Glomerular visceral epithelial cell (primary cell): ENCODE measurements around the gene DDA1.
A peak's percentile ranks its signal among the peaks of the same experiment; 100 is the strongest.
"Not testable (repeated sequence)": the region's sequence is repeated elsewhere in the genome, so short reads cannot be mapped to it uniquely, and the experiment has no call there.

Source experiments
- DNase-seq: peaks from one replicate; pipeline ENCODE4 v3.0.0-alpha.2; 2016; ENCODE audit errors: extremely low spot score

Gene DDA1

DNA sequence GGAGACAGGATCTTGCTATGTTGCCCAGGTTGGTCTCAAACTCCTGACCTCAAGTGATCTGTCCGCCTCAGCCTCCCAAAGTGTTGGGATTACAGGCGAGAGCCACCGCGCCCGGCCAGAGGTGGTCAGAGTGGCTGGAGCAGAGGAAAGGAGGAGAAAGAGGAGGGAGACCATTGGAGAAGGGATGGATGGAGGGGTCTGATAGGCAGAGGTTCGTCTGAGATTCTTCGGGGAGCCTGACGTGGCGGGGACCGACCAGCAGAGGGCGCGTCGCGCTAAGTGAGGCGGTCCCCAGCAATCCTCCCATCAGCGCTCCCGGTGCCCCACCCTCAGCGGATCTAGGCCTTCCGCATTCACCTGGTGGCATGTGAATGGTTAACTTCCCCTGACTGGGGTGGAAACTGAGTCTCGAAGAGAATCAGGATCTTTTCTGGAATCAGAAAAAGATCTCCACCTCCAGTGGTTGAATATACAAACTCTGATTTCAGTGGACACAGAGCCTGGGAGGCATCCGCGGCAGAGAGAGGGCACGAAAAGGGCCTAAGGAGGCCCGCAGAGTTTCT, 36.8 kb downstream of the DDA1 start:
- DNase-seq = peak; percentile 74

DNA sequence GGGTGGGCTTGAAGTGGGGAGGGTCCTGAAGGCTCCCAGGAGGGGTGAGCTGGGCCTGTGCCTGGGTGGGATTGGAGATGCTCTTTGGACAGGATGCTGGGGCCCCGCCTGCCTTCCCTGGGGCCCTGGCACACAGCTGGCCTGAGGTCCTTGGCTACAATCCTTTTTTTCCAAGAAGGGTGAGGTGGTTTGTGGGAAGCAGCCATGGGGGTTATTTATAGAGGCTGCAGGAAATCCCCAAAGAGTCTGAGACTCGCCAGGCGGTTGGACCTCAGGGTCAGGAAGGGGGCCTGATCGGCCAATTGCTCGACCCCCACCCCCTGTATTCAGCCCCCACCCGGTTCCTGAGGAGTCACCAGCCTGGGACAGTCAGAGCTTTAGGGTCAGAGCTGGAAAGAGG, 38.0 kb downstream of the DDA1 start:
- peak; percentile 23 for DNase-seq

DNA sequence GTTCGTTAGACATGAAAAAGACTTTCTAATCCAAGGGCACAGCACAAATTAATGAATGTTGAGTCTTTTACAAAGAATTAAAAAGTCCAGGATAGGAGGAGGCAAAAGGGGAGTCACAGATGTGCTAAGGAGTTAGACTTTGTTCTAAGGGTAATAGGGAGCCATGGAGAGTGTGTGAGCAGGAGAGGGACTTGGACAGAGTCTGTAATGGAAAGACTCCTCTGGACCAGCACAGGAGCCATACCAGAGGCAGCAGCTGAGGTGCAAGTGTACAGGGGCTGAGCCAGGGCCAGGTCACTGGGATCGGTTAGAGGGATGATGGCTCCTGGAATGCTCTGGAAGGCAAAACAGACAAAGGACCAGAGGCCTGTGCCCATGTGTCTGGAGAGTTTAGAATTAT, 38.5 kb downstream of the DDA1 start:
- DNase-seq = no peak

DNA sequence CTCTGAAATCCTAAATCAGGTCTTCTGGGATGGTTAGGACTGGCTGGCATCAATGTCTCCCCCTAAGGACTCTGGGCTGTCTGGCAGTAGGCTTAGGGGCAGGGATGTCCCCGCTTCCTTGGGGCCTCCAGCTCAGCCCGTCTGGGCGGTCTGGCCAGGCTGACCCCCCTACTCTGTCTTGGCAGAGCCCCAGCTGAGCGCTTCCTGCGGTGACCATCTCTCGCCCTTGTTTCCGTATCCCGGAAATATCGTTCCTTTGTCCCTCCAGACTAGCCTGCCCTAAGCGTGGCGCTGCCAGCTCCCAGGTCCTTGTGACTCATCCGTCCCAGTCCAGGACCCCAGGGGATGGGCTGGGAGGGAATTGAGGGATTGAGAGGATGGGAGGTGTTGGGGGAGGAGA, 39.3 kb downstream of the DDA1 start:
- peak; percentile 70 for DNase-seq

DNA sequence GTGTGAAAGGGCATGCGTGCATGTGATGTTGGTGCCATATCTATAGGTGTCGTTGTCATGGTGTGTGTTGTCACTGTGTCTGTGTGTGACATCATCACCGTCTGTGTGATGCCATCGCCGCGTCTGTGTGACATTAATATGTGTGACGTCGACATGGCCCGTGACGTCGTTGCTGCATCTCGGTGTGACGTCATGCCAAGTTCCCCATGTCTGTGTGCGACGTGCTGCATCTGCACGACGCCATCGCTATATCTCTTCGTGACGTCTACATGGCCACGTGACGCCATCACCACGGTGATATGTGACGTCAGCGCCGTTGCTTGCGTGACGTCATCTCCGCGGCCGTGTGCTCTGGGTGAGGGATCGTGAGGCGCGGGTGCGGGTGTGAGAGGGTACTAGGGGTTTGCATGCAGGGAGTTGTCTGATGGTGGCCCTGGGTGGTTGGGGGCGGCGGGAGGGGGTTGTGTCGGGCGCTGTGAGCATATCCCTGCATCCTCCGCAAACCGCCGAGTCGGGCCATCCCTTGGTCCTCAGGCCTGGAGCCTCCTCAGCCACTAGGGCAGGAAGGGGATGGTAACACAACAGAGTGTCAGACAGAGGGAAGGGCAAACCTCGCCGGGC, 42.6 kb downstream of the DDA1 start:
- no peak for DNase-seq

DNA sequence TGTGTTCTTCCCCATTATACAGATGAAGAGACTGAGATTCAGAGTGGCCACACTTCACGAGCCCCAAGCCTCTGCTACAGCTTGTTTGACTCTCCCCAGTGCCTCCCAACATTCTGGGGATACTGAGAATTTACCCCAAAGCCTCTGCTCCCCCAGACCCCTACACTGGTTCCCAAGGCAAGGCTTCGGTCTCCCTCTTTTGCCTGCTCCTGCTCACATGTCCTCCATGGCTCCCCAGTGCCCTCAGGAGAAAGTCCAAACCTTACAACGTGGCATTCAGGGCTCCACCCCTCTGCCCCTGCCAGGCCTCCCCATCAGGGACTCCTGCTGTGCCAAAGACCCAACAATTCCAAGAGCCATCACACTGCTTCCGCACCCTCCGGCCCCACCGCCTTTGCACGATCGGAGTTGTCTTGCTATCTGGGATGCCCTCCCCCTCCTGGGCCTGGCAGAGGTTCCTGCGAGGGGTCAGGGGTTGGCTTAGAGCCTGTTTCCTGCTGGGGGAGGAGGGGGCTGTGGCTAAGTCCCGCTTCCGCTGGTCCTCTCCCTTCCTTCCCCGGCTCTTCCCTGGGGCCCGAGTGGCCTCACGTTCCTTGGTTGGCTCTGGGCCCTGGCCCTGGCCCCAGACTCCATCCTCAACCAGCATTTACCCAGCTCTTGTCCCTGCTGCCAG, 43.4 kb downstream of the DDA1 start:
- no peak for DNase-seq

DNA sequence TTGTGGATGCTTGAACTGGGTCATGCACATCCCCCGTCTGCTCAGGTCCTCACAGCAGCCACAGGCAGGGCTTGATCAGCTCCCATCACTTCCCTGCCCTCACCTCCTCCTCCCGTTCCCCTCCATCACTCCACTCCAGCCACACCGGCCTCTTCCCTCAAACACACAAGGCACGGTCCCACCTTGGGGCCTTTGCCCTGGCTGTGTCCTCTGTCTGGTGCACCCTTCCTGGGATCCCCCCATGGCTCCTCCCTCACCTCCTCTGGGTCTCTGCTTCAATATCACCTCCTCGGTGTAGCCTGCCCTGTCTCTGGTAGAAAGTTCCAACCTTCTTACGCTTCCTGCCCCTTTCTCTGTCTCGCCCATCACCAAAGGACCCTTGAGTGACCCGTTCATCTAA, 44.0 kb downstream of the DDA1 start:
- no peak for DNase-seq

DNA sequence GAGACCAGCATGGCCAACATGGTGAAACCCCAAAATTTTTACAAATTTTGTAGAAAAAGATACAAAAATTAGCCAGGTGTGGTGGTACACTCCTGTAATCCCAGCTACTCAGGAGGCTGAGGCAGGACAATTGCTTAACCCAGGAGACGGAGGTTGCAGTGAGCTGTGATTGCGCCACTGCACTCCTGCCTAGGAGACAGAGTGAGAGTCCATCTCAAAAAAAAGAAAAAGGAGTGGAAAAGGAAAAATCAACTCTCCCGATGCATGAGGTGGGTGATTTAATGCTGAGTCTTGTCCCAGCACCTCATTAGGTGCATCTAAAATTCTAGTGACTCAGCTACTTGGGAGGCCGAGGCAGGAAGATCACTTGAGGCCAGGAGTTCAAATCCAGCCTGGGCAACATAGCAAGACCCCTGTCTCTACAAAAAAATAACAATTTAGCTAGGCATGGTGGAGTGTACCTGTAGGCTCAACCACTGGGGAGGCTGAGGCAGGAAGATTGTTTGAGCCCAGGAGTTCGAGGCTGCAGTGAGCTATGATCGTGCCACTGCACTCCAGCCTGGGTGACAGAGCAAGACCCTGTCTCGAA, 47.8 kb downstream of the DDA1 start:
- DNase-seq = no peak

DNA sequence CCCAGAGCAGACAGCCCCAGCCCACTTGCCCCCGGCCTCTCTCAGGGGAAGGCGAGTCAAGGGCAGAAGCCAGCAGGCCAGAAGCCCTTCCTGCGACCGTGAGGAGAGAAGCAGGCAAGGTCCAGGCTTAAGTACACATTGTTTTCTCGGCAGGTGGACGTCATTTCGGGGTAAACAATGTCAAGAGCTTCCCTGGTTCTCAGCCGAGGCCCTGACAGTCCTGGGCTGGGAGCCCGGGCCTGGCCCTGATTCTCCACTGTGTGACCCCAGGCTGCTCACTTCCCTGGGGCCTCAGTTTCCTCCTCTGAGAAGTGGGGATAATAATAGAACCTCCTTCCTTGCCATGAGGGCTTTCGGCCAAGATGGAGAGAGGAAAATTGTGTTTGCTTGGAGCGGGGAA, 48.4 kb downstream of the DDA1 start:
- no peak for DNase-seq

DNA sequence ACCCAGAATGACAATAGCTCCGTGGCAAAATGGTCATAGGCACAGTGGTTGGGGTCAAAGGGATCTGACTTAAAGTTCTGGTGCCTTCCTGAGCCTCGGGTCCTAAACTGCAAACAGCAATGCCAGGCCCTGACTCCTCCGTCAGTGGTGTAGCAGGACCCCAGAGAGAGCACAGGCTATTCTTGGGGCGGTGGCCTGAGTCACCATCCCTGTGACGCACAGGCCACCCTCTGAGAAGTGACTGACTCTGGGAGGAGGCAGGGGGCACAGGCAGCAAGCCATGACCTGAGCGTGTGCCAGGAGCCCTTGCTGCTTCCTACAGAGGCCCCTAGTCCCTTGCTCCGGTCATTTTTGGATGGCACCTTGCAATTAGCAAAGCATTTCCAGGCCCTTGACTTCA, 49.0 kb downstream of the DDA1 start:
- no peak for DNase-seq

DNA sequence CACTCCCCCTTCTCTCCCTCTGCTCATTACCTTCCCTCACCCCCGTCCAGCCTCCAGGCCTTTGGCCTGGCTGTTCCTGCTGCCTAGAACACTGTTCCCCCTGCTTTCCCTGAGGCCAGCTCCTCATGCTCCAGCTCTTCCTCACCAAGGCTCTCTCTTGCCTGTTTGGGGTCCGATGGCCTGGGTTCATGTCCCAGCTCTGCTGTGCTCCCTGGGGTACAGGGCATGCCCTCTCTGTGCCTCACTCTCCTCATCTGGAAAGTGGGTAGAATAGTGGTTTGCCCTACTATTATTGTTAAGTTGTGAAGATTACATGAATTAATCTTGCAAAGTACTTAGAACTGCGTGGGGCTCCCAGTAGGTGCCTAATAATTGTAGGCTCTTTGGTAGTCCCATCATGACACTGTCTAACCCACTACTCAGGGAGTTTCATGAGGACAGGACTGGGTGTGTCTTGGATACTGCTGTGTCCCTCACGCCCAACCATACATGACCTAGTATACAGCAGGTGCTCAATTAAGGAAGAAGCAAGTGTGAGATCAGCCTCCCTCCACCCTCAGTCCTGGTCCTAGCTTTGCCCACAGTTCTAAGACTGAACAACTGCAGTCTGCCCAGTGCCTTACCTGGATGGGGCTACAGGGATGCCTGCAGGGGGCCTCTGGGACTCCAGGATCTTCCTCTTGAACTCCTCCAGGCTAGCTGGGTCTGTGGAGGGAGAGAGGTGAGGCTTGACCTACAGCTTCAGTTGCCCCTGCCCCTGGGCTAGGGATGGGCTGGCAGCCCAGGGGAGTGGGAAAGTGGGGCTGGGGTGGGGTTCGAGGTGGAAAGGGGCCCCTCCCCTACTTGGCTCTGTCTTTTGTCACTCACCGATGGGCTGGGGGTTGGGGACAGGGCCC, 50.8 kb downstream of the DDA1 start:
- no peak for DNase-seq

DNA sequence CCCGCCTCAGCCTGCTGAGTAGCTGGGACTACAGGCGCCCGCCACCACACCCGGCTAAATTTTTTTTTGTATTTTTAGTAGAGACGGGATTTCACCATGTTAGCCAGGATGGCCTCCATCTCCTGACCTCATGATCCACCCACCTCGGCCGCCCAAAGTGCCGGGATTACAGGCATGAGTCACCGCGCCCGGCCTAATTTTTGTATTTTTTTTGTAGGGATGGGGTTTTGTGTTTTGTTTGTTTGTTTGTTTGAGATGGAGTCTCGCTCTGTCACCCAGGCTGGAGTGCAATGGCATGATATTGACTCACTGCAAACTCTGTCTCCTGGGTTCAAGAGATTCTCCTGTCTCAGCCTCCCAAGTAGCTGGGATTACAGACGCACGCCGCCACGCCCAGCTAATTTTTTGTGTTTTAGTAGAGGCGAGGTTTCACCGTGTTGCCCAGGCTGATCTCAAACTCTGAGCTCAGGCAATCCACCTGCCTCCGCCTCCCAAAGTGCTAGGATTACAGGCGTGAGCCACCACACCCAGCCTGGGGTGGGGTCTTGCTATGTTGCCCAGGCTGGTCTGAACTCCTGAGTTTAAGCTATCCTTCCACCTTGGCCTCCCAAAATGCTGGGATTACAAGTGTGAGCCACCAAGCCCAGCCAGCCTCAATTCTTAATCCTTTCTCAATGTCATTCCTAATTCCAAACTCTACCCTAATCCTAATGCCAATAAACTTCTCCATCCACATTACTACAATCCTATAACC, 54.7 kb downstream of the DDA1 start:
- not testable (repeated sequence) for DNase-seq

DNA sequence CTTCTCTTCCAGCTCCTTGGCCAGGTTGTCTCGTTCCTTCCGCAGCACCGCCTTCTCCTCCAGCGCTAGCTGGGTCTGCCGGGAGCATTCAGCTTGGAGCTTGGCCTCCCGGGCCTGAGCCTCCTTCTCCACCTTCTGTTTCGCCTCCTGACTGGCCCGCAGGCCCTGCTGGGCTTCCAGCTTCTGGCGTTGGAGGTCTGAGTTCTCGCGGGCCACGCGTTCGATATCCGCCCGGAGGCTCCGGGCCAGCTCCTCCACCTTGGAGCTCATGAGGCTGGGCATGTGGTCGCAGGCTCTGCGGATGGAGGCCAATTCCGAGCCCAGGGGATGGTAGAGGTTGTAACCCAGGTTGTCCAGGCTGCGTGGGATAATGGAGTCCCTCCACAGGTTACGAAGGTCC, 56.0 kb downstream of the DDA1 start:
- no peak for DNase-seq

DNA sequence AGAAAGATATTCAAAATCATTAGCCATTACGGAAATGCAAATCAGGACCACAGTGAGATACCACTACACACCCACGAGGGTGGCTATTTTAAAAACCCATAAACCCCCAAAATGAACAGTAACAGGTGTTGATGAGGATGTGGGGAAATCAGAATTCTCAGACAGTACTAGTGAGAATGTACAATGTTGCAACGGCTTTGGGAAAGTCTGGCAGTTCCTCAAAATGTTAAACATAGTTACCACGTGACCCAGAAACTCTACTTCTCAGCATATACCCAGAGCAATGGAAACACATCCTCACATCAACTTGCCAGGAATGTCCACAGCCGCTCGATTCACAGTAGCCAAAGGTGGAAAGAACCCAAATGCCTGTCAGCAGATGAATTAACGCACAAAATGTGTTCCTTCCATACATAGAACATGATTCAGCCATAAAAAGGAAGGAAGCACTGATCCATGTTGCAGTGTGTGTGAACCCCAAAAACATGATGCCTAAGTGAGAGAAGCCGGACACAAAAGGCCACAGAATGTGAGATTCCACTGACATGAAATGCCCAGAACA, 60.7 kb downstream of the DDA1 start:
- DNase-seq = no peak
